K562 (cell line): ENCODE measurements around the gene WDFY2. TPM values are rescaled to one million over a fixed set of nuclear protein-coding genes. Genes with fewer than 3 reads are reported as not detected.

Experiments used
- ATAC-seq: fragments of 200-7000 bp; cut with Tn5 transposase; 3 replicates; pipeline ENCODE4 v1.9.1; 2020; ENCODE audit warnings: moderate library complexity
- BruUV-seq: library from RNA; stranded (reverse); fragments of 400-500 nt; replicated peaks from 2 replicates; lab custom pipeline; 2021; lab: Mats Ljungman, UMichigan
- CTCF ChIA-PET: fragments of 300-600 bp; formaldehyde crosslinking; extraction: SDS; loops from one replicate; lab custom pipeline; 2021; ENCODE audit warnings: low intra/inter-chr PET ratio; lab: Yijun Ruan, JAX
- POLR2A ChIA-PET: fragments of 300-600, 350-650 bp; sonication (Branson Sonifier 250); formaldehyde crosslinking; extraction: SDS; loops from one replicate; lab custom pipeline; 2021; ENCODE audit warnings: antibody characterized with exemption, inconsistent platforms; lab: Yijun Ruan, JAX
- DNase-seq, 4 experiments: peaks; one replicate each; pipeline versions ENCODE4 v3.0.0 to v3.0.0-alpha.2; 2011 to 2018; ENCODE audit warnings: low spot score in 3 of 4, mixed read lengths in 3 of 4; ENCODE audit errors: extremely low read depth in 1 of 4
- FAIRE-seq: peaks from 2 replicates; lab custom pipeline; 2011; peaks lifted over from hg19 to GRCh38; lab: Jason Lieb, UNC
- H2AFZ ChIP-seq: 2 replicates; pipeline ENCODE4 v1.6.0; 2011; ENCODE audit warnings: low read depth, low read length, control low read depth, inconsistent platforms
- H3K27ac ChIP-seq: fragments of 200-600 bp; 3 replicates; pipeline ENCODE4 v1.8.0; 2011; ENCODE audit warnings: low read depth, mild to moderate bottlenecking, control low read depth, inconsistent platforms, low read length, moderate library complexity, mixed read lengths; ENCODE audit errors: extremely low read depth
- H3K27me3 ChIP-seq, 2 experiments: fragments of 300-600 bp in 1 of 2; 2 replicates in 1 of 2; 3 replicates in 1 of 2; pipeline versions ENCODE4 v1.6.0 to v1.8.0; 2011; ENCODE audit warnings: inconsistent platforms in 2 of 2, low read length in 2 of 2, mild to moderate bottlenecking in 1 of 2, mixed read lengths in 1 of 2, moderate library complexity in 1 of 2; ENCODE audit not compliant: control insufficient read depth in 2 of 2, insufficient read depth in 2 of 2
- H3K36me3 ChIP-seq: fragments of 300-600 bp; 3 replicates; pipeline ENCODE4 v1.8.0; 2011; ENCODE audit warnings: mild to moderate bottlenecking, low read length, inconsistent platforms; ENCODE audit not compliant: control insufficient read depth, insufficient read depth
- H3K4me1 ChIP-seq, 2 experiments: fragments of 200-600 bp in 1 of 2; replicated peaks in 1 of 2; 2 replicates in 1 of 2; 3 replicates in 1 of 2; pipeline versions ENCODE4 v1.5.1 to v1.8.0; 2011; ENCODE audit warnings: inconsistent platforms in 2 of 2, low read length in 2 of 2, mild to moderate bottlenecking in 1 of 2, mixed read lengths in 1 of 2, moderate library complexity in 1 of 2; ENCODE audit not compliant: control insufficient read depth in 2 of 2, insufficient read depth in 2 of 2
- H3K4me2 ChIP-seq: 2 replicates; pipeline ENCODE4 v1.6.1; 2011; ENCODE audit warnings: low read length, control low read depth, inconsistent platforms, mixed read lengths; ENCODE audit not compliant: insufficient read depth
- H3K4me3 ChIP-seq: fragments of 200-600 bp; sonication (generic), shearing (Covaris generic); 2 replicates; pipeline ENCODE4 v1.5.1; 2016; ENCODE audit warnings: control low read depth, inconsistent platforms
- H3K79me2 ChIP-seq: fragments of 200-600 bp; 3 replicates; pipeline ENCODE4 v1.8.0; 2011; ENCODE audit warnings: low read length, inconsistent platforms; ENCODE audit not compliant: control insufficient read depth, insufficient read depth
- H3K9ac ChIP-seq, 2 experiments: 2 replicates each; pipeline versions ENCODE4 v1.6.0 to v1.6.1; 2011; ENCODE audit warnings: low read depth in 2 of 2, low read length in 2 of 2, control low read depth in 1 of 2, inconsistent platforms in 1 of 2, mild to moderate bottlenecking in 1 of 2, mixed read lengths in 1 of 2; ENCODE audit not compliant: insufficient read depth in 1 of 2
- H3K9me1 ChIP-seq: one replicate; pipeline ENCODE4 v1.6.0; 2011; ENCODE audit warnings: inconsistent platforms, mild to moderate bottlenecking, low read length, moderate library complexity; ENCODE audit not compliant: control insufficient read depth, insufficient read depth
- H3K9me3 ChIP-seq: replicated peaks from 2 replicates; pipeline ENCODE4 v1.5.1; 2011; ENCODE audit warnings: low read depth, low read length, inconsistent platforms; ENCODE audit not compliant: control insufficient read depth, insufficient read depth
- H4K20me1 ChIP-seq: replicated peaks from 2 replicates; pipeline ENCODE4 v1.6.1; 2011; ENCODE audit warnings: low read length, inconsistent platforms, mixed read lengths; ENCODE audit not compliant: control insufficient read depth, insufficient read depth
- CBFB ChIP-seq: sonication (generic); formaldehyde crosslinking; IDR thresholded peaks from 2 replicates; pipeline ENCODE4 v1.4.0; 2020; ENCODE audit warnings: mild to moderate bottlenecking, missing genetic modification reagents
- SIX5 ChIP-seq, 2 experiments: IDR thresholded peaks; 2 replicates each; pipeline ENCODE4 v1.6.1; 2011; ENCODE audit warnings: low read length in 2 of 2, borderline replicate concordance in 1 of 2, low read depth in 1 of 2, mild to moderate bottlenecking in 1 of 2, moderate library complexity in 1 of 2; ENCODE audit not compliant: insufficient read depth in 1 of 2
- ZNF830 ChIP-seq: fragments of 250-450 bp; sonication (Bioruptor Pico); IDR thresholded peaks from 2 replicates; pipeline ENCODE4 v1.5.0; 2021; ENCODE audit warnings: mild to moderate bottlenecking
- WGBS: fragments of 100-300 bp; shearing (Covaris generic); methylation state at CpG from one replicate; pipeline ENCODE4 v1.1.6; 2016; ENCODE audit warnings: low coverage, mixed read lengths; ENCODE audit not compliant: insufficient coverage; ENCODE audit errors: missing lambda C conversion rate; 5-methylcytosine and 5-hydroxymethylcytosine counted together
- in situ Hi-C: fragments of 300-500 bp; cut with MboI; formaldehyde crosslinking; loops from 4 replicates; pipeline ENCODE4 v1.15.0; 2018; ENCODE audit warnings: inconsistent platforms, mixed read lengths
- intact Hi-C: fragments of 100-400 bp; cut with micrococcal nuclease; formaldehyde crosslinking; loops from 2 replicates; pipeline ENCODE4 v1.14.2; 2022
- polyA plus RNA-seq, 8 experiments: library from polyadenylated mRNA; depleted of rRNA in 4 of 8; stranded (reverse) in 5 of 8; unstranded in 3 of 8; fragments of >200 nt; fragmentation: Nextera tagmentation in 2 of 8; fragmentation: Illumina TruSeq in 1 of 8; extraction: Ambion mirVana in 2 of 8; extraction: Trizol in 1 of 8; gene quantifications; 2 replicates each; pipeline versions ENCODE4 v1.2.1 to v1.2.3, GENCODE V29; 2011 to 2014; ENCODE audit warnings: inconsistent platforms in 1 of 8, missing spikeins in 1 of 8
- total RNA-seq, 7 experiments: library from RNA; depleted of rRNA in 6 of 7; stranded (reverse); fragments of >200 nt in 6 of 7; fragmentation: Illumina TruSeq in 2 of 7; extraction: Trizol in 2 of 7; gene quantifications; 2 replicates each; pipeline versions ENCODE4 v1.2.1 to v1.2.3, GENCODE V29; 2011 to 2021; ENCODE audit warnings: low replicate concordance in 1 of 7
- TF ChIP-seq, protein P1 (sequence below): fragments of 250-450 bp; sonication (Bioruptor Pico); IDR thresholded peaks from 2 replicates; pipeline ENCODE4 v1.8.0; 2022; ENCODE audit warnings: inconsistent platforms, mild to moderate bottlenecking, moderate library complexity, borderline replicate concordance
- TF ChIP-seq, protein P2 (sequence below): fragments of 450-650 bp; formaldehyde crosslinking; IDR thresholded peaks from 2 replicates; pipeline ENCODE4 v1.4.0; 2022; ENCODE audit warnings: missing genetic modification characterization

Gene WDFY2
- total and polyA plus RNA-seq, 9 of the 15 experiments (the other 6 are each of a cell fraction or from before 2014, with no cell fraction given): 0.66 to 6.4 (median 4.4) TPM

DNA sequence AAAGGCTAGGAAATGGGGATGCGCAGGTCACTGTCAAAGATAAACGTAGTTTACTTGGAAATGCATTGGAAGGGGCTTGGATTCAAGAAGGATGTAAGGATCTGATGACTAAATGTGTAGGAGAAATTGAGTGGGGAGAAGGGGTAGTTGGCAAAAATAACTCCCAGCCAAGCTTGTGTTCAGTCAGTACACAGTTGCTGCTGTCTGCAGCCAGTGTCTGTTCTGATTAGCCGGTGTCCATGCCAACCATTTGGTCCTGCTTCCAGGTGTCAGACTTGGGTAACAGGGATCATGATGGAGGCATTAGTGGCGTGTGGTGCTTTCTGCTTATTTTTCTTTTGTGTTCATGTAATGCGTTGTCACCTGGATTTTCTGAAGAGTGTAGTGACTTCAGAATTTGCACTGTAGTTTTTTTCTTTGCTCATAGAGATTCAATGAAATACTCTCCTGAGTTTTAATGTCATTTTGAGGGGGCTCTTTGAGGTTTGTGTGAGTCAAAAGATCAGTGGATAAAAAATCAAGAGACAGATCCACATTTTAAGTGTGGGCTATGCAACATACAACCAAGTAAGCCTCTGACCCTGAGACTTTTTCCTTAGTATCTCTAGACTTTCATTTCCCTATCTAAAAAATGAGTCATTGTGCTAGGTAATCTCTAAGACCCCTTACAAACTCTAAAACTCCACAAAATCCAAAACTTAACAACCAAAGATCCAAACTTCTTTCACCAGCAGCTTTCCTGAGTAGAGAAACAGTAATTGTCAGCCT is 103.9 kb downstream of the WDFY2 start (continued):
- TF ChIP-seq CBFB: no peak
- TF ChIP-seq, protein P1, sequence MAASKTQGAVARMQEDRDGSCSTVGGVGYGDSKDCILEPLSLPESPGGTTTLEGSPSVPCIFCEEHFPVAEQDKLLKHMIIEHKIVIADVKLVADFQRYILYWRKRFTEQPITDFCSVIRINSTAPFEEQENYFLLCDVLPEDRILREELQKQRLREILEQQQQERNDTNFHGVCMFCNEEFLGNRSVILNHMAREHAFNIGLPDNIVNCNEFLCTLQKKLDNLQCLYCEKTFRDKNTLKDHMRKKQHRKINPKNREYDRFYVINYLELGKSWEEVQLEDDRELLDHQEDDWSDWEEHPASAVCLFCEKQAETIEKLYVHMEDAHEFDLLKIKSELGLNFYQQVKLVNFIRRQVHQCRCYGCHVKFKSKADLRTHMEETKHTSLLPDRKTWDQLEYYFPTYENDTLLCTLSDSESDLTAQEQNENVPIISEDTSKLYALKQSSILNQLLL: no peak
- TF ChIP-seq, protein P2, sequence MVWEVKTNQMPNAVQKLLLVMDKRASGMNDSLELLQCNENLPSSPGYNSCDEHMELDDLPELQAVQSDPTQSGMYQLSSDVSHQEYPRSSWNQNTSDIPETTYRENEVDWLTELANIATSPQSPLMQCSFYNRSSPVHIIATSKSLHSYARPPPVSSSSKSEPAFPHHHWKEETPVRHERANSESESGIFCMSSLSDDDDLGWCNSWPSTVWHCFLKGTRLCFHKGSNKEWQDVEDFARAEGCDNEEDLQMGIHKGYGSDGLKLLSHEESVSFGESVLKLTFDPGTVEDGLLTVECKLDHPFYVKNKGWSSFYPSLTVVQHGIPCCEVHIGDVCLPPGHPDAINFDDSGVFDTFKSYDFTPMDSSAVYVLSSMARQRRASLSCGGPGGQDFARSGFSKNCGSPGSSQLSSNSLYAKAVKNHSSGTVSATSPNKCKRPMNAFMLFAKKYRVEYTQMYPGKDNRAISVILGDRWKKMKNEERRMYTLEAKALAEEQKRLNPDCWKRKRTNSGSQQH (CRISPR knock-in tag): no peak

GRCh38 chr13:51688937-51689662 is 104.8 kb downstream of the WDFY2 start:
- no peaks in the 10 kb centered on the region for H3K9me3 ChIP-seq
- in situ Hi-C loops: no loop called here
- no peak overlapping the region for H2AFZ ChIP-seq
- ATAC-seq (no peak), FAIRE-seq (no peak), DNase-seq (peak in 1 of 4 experiments; percentile 9)
- H3K27ac ChIP-seq: no peak overlapping the region
- no peaks in the 10 kb centered on the region for H3K9me1 ChIP-seq
- TF ChIP-seq SIX5 (IDR thresholded peaks at IDR 0.05; ENCODE audit: borderline replicate concordance in 1 of 2, insufficient read depth in 1 of 2, low read depth in 1 of 2, low read length in 2 of 2): no peak
- no peak for TF ChIP-seq ZNF830 (CRISPR knock-in tag)
- H3K4me3 ChIP-seq: no peak overlapping the region
- WGBS: 37% methylated on average over 6 of the region's 8 CpGs
- POLR2A ChIA-PET: no interaction called here
- no peaks in the 10 kb centered on the region for H3K27me3 ChIP-seq
- BruUV-seq: no TSS peak
- no peaks in the 10 kb centered on the region for H3K36me3 ChIP-seq
- intact Hi-C loops: no loop called here
- H3K4me2 ChIP-seq: no peak overlapping the region
- H4K20me1 ChIP-seq: no peaks in the 10 kb centered on the region
- no peak overlapping the region for H3K9ac ChIP-seq
- peaks cover 0 to 5% of the 10 kb centered on the region in 2 experiments; a peak in 2 of 5 replicates for H3K4me1 ChIP-seq
- H3K79me2 ChIP-seq: no peaks in the 10 kb centered on the region
- CTCF ChIA-PET: no interaction called here
